Liver (tissue), 9 donors: Measurements from ENCODE around the gene RPS27A. TPM values are rescaled to one million over a fixed set of nuclear protein-coding genes. Genes with fewer than 3 reads are reported as not detected.
A peak's percentile ranks its signal among the peaks of the same experiment; 100 is the strongest.

Experiments
- DNase-seq: peaks from one replicate; pipeline ENCODE4 v3.0.0-alpha.2; 2017; ENCODE audit warnings: low spot score
- H3K27ac ChIP-seq, 2 donors: one replicate each; pipeline ENCODE4 v1.7.0; 2013; ENCODE audit warnings: inconsistent platforms in 2 of 2, low read length in 2 of 2, control low read depth in 1 of 2, low read depth in 1 of 2, mild to moderate bottlenecking in 1 of 2
- H3K27me3 ChIP-seq, 4 donors: one replicate each; pipeline versions ENCODE4 v1.6.1 to v1.7.0; 2013; ENCODE audit warnings: low read length in 3 of 4, inconsistent platforms in 1 of 4, mild to moderate bottlenecking in 1 of 4, moderate library complexity in 1 of 4; ENCODE audit not compliant: control insufficient read depth in 4 of 4, insufficient read depth in 4 of 4
- H3K36me3 ChIP-seq, 4 donors: one replicate each; pipeline versions ENCODE4 v1.6.1 to v1.7.0; 2013; ENCODE audit warnings: low read length in 3 of 4, mild to moderate bottlenecking in 3 of 4, low read depth in 1 of 4, moderate library complexity in 1 of 4; ENCODE audit not compliant: control insufficient read depth in 4 of 4, insufficient read depth in 3 of 4
- H3K4me1 ChIP-seq, 4 donors: one replicate each; pipeline versions ENCODE4 v1.6.1 to v1.7.0; 2013; ENCODE audit warnings: low read length in 3 of 4, mild to moderate bottlenecking in 3 of 4, moderate library complexity in 1 of 4; ENCODE audit not compliant: control insufficient read depth in 4 of 4, insufficient read depth in 4 of 4
- H3K4me3 ChIP-seq, 3 donors: one replicate each; pipeline versions ENCODE4 v1.6.1 to v1.7.0; 2013; ENCODE audit warnings: low read length in 3 of 3, control low read depth in 1 of 3, low read depth in 1 of 3, mild to moderate bottlenecking in 1 of 3
- H3K9ac ChIP-seq, 2 donors: one replicate each; pipeline ENCODE4 v1.7.0; 2013; ENCODE audit warnings: low read length in 2 of 2, mild to moderate bottlenecking in 2 of 2, moderate library complexity in 2 of 2, control low read depth in 1 of 2, low read depth in 1 of 2
- H3K9me3 ChIP-seq, 4 donors: one replicate each; pipeline versions ENCODE4 v1.6.1 to v1.7.0; 2013; ENCODE audit warnings: low read length in 3 of 4; ENCODE audit not compliant: control insufficient read depth in 4 of 4
- EGR1 ChIP-seq, 2 donors: IDR thresholded peaks; 2 replicates each; pipeline ENCODE4 v1.6.1; 2016 to 2018; ENCODE audit warnings: antibody characterized with exemption in 2 of 2, low read depth in 2 of 2
- FOXA1 ChIP-seq: IDR thresholded peaks from 2 replicates; pipeline ENCODE4 v1.6.1; 2016; ENCODE audit warnings: antibody characterized with exemption
- GABPA ChIP-seq, 2 donors: IDR thresholded peaks in 1 of 2; conservative IDR thresholded peaks in 1 of 2; 2 replicates each; pipeline ENCODE4 v1.6.1; 2016; ENCODE audit warnings: antibody characterized with exemption in 2 of 2, mild to moderate bottlenecking in 1 of 2, moderate library complexity in 1 of 2
- HNF4A ChIP-seq, 2 donors: conservative IDR thresholded peaks; 2 replicates each; pipeline ENCODE4 v1.6.1; 2016; ENCODE audit warnings: antibody characterized with exemption in 2 of 2, mild to moderate bottlenecking in 2 of 2
- HNF4G ChIP-seq: IDR thresholded peaks from 2 replicates; pipeline ENCODE4 v1.6.1; 2016; ENCODE audit warnings: antibody characterized with exemption
- JUND ChIP-seq, 2 donors: IDR thresholded peaks; 2 replicates each; pipeline ENCODE4 v1.6.1; 2016; ENCODE audit warnings: antibody characterized with exemption in 2 of 2
- RAD21 ChIP-seq, 2 donors: IDR thresholded peaks; 2 replicates each; pipeline ENCODE4 v1.6.1; 2016; ENCODE audit warnings: antibody characterized with exemption in 2 of 2, mild to moderate bottlenecking in 2 of 2
- RXRA ChIP-seq, 2 donors: IDR thresholded peaks; 2 replicates each; pipeline ENCODE4 v1.6.1; 2017 to 2018; ENCODE audit warnings: antibody characterized with exemption in 2 of 2, mild to moderate bottlenecking in 1 of 2
- SP1 ChIP-seq: IDR thresholded peaks from 2 replicates; pipeline ENCODE4 v1.6.1; 2018; ENCODE audit warnings: antibody characterized with exemption, mild to moderate bottlenecking
- TAF1 ChIP-seq: conservative IDR thresholded peaks from 2 replicates; pipeline ENCODE4 v1.6.1; 2016; ENCODE audit warnings: antibody characterized with exemption, mild to moderate bottlenecking
- YY1 ChIP-seq: IDR thresholded peaks from 2 replicates; pipeline ENCODE4 v1.6.1; 2016; ENCODE audit warnings: antibody characterized with exemption, mild to moderate bottlenecking
- WGBS: extraction: QIAGEN DNeasy Blood & Tissue Kit; methylation state at CpG from one replicate; pipeline ENCODE4 v1.1.7; 2013; 5-methylcytosine and 5-hydroxymethylcytosine counted together
- polyA plus RNA-seq, 2 donors: library from polyadenylated mRNA; stranded (reverse) in 1 of 2; unstranded in 1 of 2; fragments of 200-250 nt in 1 of 2; fragments of >200 nt in 1 of 2; fragmentation: Nextera tagmentation in 1 of 2; extraction: Ambion mirVana in 1 of 2; gene quantifications; one replicate each; pipeline versions ENCODE4 v1.2.1 to v1.2.3, GENCODE V29; 2013 to 2015
- total RNA-seq, 2 donors: library from RNA; depleted of rRNA; stranded (reverse); fragments of >200 nt; gene quantifications; one replicate each; pipeline ENCODE4 v1.2.3, GENCODE V29; 2014
- TF ChIP-seq, protein P1 (sequence below): IDR thresholded peaks from 2 replicates; pipeline ENCODE4 v1.6.1; 2016; ENCODE audit warnings: antibody characterized with exemption
- TF ChIP-seq, protein P2 (sequence below): IDR thresholded peaks from 2 replicates; pipeline ENCODE4 v1.6.1; 2016; ENCODE audit warnings: antibody characterized with exemption
- TF ChIP-seq, protein P3 (sequence below): IDR thresholded peaks from 2 replicates; pipeline ENCODE4 v1.6.1; 2016; ENCODE audit warnings: antibody characterized with exemption, mild to moderate bottlenecking
- TF ChIP-seq, protein P4 (sequence below): fragments of 150-350 bp; IDR thresholded peaks from 2 replicates; pipeline ENCODE4 v1.5.1; 2017; ENCODE audit warnings: improper control_type of control experiment, low read depth, low read length; ENCODE audit not compliant: missing input control
- TF ChIP-seq, protein P5 (sequence below): IDR thresholded peaks from 2 replicates; pipeline ENCODE4 v1.6.1; 2016; ENCODE audit warnings: antibody characterized with exemption
- donor health status: healthy.
- donor health status: healthy.
- donor health status: healthy.
- donor health status: healthy.
- donor health status: healthy.

Gene RPS27A
- total and polyA plus RNA-seq, 4 donors: 225 to 655 (median 490) TPM

DNA sequence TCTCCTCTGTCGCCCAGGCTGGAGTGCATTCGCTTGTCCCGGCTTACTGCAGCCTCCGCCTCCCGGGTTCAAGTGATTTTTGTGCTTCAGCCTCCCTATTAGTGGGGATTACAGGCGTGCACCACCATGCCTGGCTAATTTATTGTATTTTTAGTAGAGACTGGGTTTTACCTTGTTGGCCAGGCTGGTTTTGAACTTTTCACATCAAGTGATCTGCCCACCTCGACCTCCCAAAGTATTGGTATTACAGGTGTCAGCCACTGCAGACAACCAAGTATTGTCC, 1.1 kb downstream of the RPS27A start:
- H3K4me1 ChIP-seq: peaks cover 2 to 16% (median 11%) of the 10 kb centered on the region in 4 donors
- no peak overlapping the region for H3K9ac ChIP-seq
- peak overlapping the region; percentile 69 to 99 (median 98) for H3K4me3 ChIP-seq
- no peaks in the 10 kb centered on the region for H3K27me3 ChIP-seq
- 68% methylated on average over 7 of the region's 7 CpGs for WGBS
- no peaks in the 10 kb centered on the region for H3K9me3 ChIP-seq
- H3K27ac ChIP-seq: peak overlapping the region in 1 of 2 donors; percentile 89
- DNase-seq: no peak
- TF ChIP-seq FOXA1: no peak
- TF ChIP-seq EGR1 (IDR thresholded peaks at IDR 0.05; ENCODE audit: low read depth in 2 of 2): no peak
- TF ChIP-seq SP1: no peak
- TF ChIP-seq GABPA (IDR thresholded peaks at IDR 0.05 in 1 of 2, conservative IDR thresholded peaks at IDR 0.05 in 1 of 2): no peak
- TF ChIP-seq, protein P1, sequence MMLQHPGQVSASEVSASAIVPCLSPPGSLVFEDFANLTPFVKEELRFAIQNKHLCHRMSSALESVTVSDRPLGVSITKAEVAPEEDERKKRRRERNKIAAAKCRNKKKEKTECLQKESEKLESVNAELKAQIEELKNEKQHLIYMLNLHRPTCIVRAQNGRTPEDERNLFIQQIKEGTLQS: no peak
- TF ChIP-seq, protein P2, sequence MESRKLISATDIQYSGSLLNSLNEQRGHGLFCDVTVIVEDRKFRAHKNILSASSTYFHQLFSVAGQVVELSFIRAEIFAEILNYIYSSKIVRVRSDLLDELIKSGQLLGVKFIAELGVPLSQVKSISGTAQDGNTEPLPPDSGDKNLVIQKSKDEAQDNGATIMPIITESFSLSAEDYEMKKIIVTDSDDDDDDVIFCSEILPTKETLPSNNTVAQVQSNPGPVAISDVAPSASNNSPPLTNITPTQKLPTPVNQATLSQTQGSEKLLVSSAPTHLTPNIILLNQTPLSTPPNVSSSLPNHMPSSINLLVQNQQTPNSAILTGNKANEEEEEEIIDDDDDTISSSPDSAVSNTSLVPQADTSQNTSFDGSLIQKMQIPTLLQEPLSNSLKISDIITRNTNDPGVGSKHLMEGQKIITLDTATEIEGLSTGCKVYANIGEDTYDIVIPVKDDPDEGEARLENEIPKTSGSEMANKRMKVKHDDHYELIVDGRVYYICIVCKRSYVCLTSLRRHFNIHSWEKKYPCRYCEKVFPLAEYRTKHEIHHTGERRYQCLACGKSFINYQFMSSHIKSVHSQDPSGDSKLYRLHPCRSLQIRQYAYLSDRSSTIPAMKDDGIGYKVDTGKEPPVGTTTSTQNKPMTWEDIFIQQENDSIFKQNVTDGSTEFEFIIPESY: no peak
- TF ChIP-seq YY1: no peak
- TF ChIP-seq RXRA (IDR thresholded peaks at IDR 0.05): no peak
- TF ChIP-seq TAF1: no peak
- TF ChIP-seq, protein P3, sequence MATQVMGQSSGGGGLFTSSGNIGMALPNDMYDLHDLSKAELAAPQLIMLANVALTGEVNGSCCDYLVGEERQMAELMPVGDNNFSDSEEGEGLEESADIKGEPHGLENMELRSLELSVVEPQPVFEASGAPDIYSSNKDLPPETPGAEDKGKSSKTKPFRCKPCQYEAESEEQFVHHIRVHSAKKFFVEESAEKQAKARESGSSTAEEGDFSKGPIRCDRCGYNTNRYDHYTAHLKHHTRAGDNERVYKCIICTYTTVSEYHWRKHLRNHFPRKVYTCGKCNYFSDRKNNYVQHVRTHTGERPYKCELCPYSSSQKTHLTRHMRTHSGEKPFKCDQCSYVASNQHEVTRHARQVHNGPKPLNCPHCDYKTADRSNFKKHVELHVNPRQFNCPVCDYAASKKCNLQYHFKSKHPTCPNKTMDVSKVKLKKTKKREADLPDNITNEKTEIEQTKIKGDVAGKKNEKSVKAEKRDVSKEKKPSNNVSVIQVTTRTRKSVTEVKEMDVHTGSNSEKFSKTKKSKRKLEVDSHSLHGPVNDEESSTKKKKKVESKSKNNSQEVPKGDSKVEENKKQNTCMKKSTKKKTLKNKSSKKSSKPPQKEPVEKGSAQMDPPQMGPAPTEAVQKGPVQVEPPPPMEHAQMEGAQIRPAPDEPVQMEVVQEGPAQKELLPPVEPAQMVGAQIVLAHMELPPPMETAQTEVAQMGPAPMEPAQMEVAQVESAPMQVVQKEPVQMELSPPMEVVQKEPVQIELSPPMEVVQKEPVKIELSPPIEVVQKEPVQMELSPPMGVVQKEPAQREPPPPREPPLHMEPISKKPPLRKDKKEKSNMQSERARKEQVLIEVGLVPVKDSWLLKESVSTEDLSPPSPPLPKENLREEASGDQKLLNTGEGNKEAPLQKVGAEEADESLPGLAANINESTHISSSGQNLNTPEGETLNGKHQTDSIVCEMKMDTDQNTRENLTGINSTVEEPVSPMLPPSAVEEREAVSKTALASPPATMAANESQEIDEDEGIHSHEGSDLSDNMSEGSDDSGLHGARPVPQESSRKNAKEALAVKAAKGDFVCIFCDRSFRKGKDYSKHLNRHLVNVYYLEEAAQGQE: no peak
- TF ChIP-seq, protein P4, sequence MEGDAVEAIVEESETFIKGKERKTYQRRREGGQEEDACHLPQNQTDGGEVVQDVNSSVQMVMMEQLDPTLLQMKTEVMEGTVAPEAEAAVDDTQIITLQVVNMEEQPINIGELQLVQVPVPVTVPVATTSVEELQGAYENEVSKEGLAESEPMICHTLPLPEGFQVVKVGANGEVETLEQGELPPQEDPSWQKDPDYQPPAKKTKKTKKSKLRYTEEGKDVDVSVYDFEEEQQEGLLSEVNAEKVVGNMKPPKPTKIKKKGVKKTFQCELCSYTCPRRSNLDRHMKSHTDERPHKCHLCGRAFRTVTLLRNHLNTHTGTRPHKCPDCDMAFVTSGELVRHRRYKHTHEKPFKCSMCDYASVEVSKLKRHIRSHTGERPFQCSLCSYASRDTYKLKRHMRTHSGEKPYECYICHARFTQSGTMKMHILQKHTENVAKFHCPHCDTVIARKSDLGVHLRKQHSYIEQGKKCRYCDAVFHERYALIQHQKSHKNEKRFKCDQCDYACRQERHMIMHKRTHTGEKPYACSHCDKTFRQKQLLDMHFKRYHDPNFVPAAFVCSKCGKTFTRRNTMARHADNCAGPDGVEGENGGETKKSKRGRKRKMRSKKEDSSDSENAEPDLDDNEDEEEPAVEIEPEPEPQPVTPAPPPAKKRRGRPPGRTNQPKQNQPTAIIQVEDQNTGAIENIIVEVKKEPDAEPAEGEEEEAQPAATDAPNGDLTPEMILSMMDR: no peak
- no peak for TF ChIP-seq JUND (IDR thresholded peaks at IDR 0.05)
- TF ChIP-seq HNF4G: no peak
- peaks cover 7 to 25% (median 23%) of the 10 kb centered on the region in 4 donors for H3K36me3 ChIP-seq

DNA sequence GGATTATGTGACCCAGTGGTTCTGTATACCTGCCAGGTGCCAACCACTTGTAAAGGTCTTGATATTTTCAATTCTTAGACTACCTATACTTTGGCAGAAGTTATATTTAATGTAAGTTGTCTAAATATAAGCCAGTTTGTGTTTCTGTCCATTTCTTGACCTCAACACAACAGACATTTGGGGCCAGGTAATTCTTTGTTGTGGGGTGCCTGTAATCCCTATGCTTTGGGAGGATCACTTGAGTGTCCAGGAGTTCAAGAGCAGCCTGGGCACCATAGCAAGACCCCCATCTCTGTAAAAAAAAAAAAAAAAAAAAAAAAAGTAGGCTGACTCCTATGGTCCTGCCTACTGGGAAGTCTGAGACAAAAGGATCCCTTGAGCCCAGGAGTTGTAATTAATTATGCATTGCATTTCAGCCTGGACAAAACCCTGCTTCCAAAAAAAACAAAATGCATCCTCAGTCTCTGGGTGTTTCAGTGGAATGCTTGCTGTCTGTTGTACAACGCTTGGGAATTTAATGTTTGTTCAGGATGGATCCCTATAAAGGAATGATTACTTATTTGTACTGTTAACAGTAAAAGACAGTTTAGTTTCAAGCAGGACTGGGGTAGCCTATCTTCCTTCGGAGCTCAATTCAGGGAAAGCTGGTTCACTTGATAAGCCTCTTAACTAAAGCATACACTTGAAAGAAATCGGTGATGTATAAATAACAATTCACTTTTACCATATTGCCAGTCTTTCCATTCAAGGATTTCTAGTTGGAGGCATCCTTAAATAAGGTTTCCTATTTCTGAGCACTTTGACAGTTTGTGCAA, 3.4 kb downstream of the RPS27A start:
- no peak overlapping the region for H3K9ac ChIP-seq
- no peak for DNase-seq
- 88% methylated on average over 3 of the region's 3 CpGs for WGBS
- H3K4me3 ChIP-seq: no peak overlapping the region
- peaks cover 2 to 16% (median 10%) of the 10 kb centered on the region in 4 donors for H3K4me1 ChIP-seq
- no peaks in the 10 kb centered on the region for H3K9me3 ChIP-seq
- no peaks in the 10 kb centered on the region for H3K27me3 ChIP-seq
- peaks cover 8 to 36% (median 26%) of the 10 kb centered on the region in 4 donors for H3K36me3 ChIP-seq
- no peak overlapping the region for H3K27ac ChIP-seq
- TF ChIP-seq FOXA1: no peak
- TF ChIP-seq SP1: no peak
- TF ChIP-seq RXRA (IDR thresholded peaks at IDR 0.05): no peak
- no peak for TF ChIP-seq RAD21 (IDR thresholded peaks at IDR 0.05)
- TF ChIP-seq, protein P5, sequence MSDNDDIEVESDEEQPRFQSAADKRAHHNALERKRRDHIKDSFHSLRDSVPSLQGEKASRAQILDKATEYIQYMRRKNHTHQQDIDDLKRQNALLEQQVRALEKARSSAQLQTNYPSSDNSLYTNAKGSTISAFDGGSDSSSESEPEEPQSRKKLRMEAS: no peak
- TF ChIP-seq HNF4A (conservative IDR thresholded peaks at IDR 0.05): no peak
- TF ChIP-seq, protein P1: no peak
- TF ChIP-seq, protein P2: no peak
- TF ChIP-seq HNF4G: no peak
- no peak for TF ChIP-seq TAF1
- no peak for TF ChIP-seq GABPA (IDR thresholded peaks at IDR 0.05 in 1 of 2, conservative IDR thresholded peaks at IDR 0.05 in 1 of 2)
- TF ChIP-seq YY1: no peak
- TF ChIP-seq, protein P4: no peak
